A549 (cell line): Measurements from ENCODE around the gene CAMKMT. TPM values are rescaled to one million over a fixed set of nuclear protein-coding genes. Genes with fewer than 3 reads are reported as not detected.

ENCODE experiments used
- ATAC-seq, 2 experiments: fragments of 200-7000 bp in 1 of 2; fragments of >200 bp in 1 of 2; cut with Nextera tagmentation in 1 of 2; cut with Tn5 transposase in 1 of 2; 3 replicates each; pipeline versions ENCODE4 v1.8.0 to v1.9.1; 2018 to 2020; ENCODE audit warnings: mild to moderate bottlenecking in 1 of 2, moderate library complexity in 1 of 2
- CTCF ChIA-PET: fragments of 300-600 bp; sonication (Branson Sonifier 250); formaldehyde crosslinking; extraction: SDS; loops from one replicate; lab custom pipeline; 2021; ENCODE audit warnings: antibody characterized with exemption, inconsistent platforms; lab: Yijun Ruan, JAX
- POLR2A ChIA-PET: fragments of 350-600 bp; formaldehyde crosslinking; extraction: SDS; loops from one replicate; lab custom pipeline; 2021; ENCODE audit warnings: antibody characterized with exemption, inconsistent platforms; lab: Yijun Ruan, JAX
- DNase-seq, 2 experiments: peaks; one replicate each; pipeline versions ENCODE4 v3.0.0 to v3.0.0-alpha.2; 2011 to 2016; ENCODE audit warnings: low read depth in 1 of 2, low spot score in 1 of 2
- FAIRE-seq: peaks from 2 replicates; lab custom pipeline; 2011; peaks lifted over from hg19 to GRCh38; lab: Jason Lieb, UNC
- H3K27ac ChIP-seq, 2 experiments: fragments of >200 bp; sonication (Bioruptor Twin); formaldehyde crosslinking; 3 replicates each; pipeline ENCODE4 v1.5.1; 2016 to 2017
- H3K4me1 ChIP-seq: fragments of >200 bp; sonication (Bioruptor Twin); formaldehyde crosslinking; 3 replicates; pipeline ENCODE4 v1.6.1; 2016
- H3K4me2 ChIP-seq: fragments of >200 bp; sonication (Bioruptor Twin); formaldehyde crosslinking; 3 replicates; pipeline ENCODE4 v1.6.1; 2016
- H3K4me3 ChIP-seq: fragments of >200 bp; sonication (Bioruptor Twin); formaldehyde crosslinking; 3 replicates; pipeline ENCODE4 v1.5.1; 2016
- H3K9me3 ChIP-seq: fragments of >200 bp; sonication (Bioruptor Twin); formaldehyde crosslinking; 3 replicates; pipeline ENCODE4 v1.6.1; 2016
- CEBPB ChIP-seq, 2 experiments: fragments of >200 bp in 1 of 2; sonication (Bioruptor Twin) in 1 of 2; formaldehyde crosslinking in 1 of 2; IDR thresholded peaks; 2 replicates each; pipeline ENCODE4 v1.6.1; 2012 to 2016
- E2F6 ChIP-seq: IDR thresholded peaks from 2 replicates; pipeline ENCODE4 v1.6.1; 2012; ENCODE audit warnings: low read depth, borderline replicate concordance
- EHMT2 ChIP-seq: fragments of 200-600 bp; sonication (generic); IDR thresholded peaks from 2 replicates; pipeline ENCODE4 v1.6.1; 2016; ENCODE audit warnings: antibody characterized with exemption, low read depth, mild to moderate bottlenecking, moderate library complexity
- EP300 ChIP-seq, 2 experiments: fragments of >200 bp; sonication (Bioruptor Twin); formaldehyde crosslinking; IDR thresholded peaks; 2 replicates in 1 of 2; 3 replicates in 1 of 2; pipeline ENCODE4 v1.6.1; 2016 to 2017
- FOSL2 ChIP-seq, 2 experiments: fragments of 450-650 bp in 1 of 2; fragments of >200 bp in 1 of 2; sonication (Bioruptor Twin) in 1 of 2; formaldehyde crosslinking; IDR thresholded peaks; 2 replicates each; pipeline versions ENCODE4 v1.5.0 to v1.6.1; 2016 to 2020; ENCODE audit warnings: mild to moderate bottlenecking in 1 of 2, moderate library complexity in 1 of 2
- HMGXB4 ChIP-seq: fragments of 250-450 bp; sonication (Bioruptor Pico); IDR thresholded peaks from 2 replicates; pipeline ENCODE4 v1.5.0; 2021; ENCODE audit warnings: mild to moderate bottlenecking, moderate library complexity, borderline replicate concordance
- HOXA7 ChIP-seq: fragments of 250-450 bp; sonication (Bioruptor Pico); IDR thresholded peaks from 2 replicates; pipeline ENCODE4 v1.5.0; 2020; ENCODE audit warnings: mild to moderate bottlenecking, moderate library complexity
- HOXB13 ChIP-seq: fragments of 250-450 bp; sonication (Bioruptor Pico); IDR thresholded peaks from 2 replicates; pipeline ENCODE4 v1.5.0; 2020; ENCODE audit warnings: low read depth, mild to moderate bottlenecking, moderate library complexity
- JUN ChIP-seq, 2 experiments: fragments of >200 bp; sonication (Bioruptor Twin); formaldehyde crosslinking; IDR thresholded peaks; 2 replicates in 1 of 2; 3 replicates in 1 of 2; pipeline ENCODE4 v1.6.1; 2016 to 2017
- JUNB ChIP-seq: fragments of >200 bp; sonication (Bioruptor Twin); formaldehyde crosslinking; IDR thresholded peaks from 2 replicates; pipeline ENCODE4 v1.6.1; 2016
- KDM1A ChIP-seq: fragments of 200-600 bp; sonication (generic); IDR thresholded peaks from 2 replicates; pipeline ENCODE4 v1.6.1; 2016; ENCODE audit warnings: low read depth, mild to moderate bottlenecking
- MAFK ChIP-seq: fragments of 450-650 bp; IDR thresholded peaks from 2 replicates; pipeline ENCODE4 v1.6.1; 2014; ENCODE audit not compliant: partially characterized antibody
- NPAS2 ChIP-seq: fragments of 250-450 bp; sonication (Bioruptor Pico); IDR thresholded peaks from 2 replicates; pipeline ENCODE4 v1.8.0; 2022; ENCODE audit warnings: mild to moderate bottlenecking, moderate library complexity, borderline replicate concordance
- PHF8 ChIP-seq: fragments of 200-600 bp; sonication (generic); IDR thresholded peaks from 2 replicates; pipeline ENCODE4 v1.6.1; 2016; ENCODE audit warnings: low read depth, mild to moderate bottlenecking, antibody characterized with exemption, moderate library complexity, borderline replicate concordance
- POLR2A ChIP-seq: IDR thresholded peaks from 2 replicates; pipeline ENCODE4 v1.6.1; 2012; ENCODE audit warnings: mild to moderate bottlenecking, low read length
- SMC3 ChIP-seq: fragments of >200 bp; sonication (Bioruptor Twin); formaldehyde crosslinking; IDR thresholded peaks from 3 replicates; pipeline ENCODE4 v1.6.1; 2018; ENCODE audit warnings: inconsistent platforms
- ZSCAN20 ChIP-seq: fragments of 250-450 bp; sonication (Bioruptor Pico); IDR thresholded peaks from 2 replicates; pipeline ENCODE4 v1.8.0; 2022; ENCODE audit warnings: mild to moderate bottlenecking, moderate library complexity
- WGBS: methylation state at CpG from one replicate; pipeline ENCODE4 v1.1.6; 2017; ENCODE audit errors: missing lambda C conversion rate; 5-methylcytosine and 5-hydroxymethylcytosine counted together
- polyA plus RNA-seq, 4 experiments: library from polyadenylated mRNA; depleted of rRNA in 3 of 4; stranded (reverse); fragments of >200 nt; fragmentation: RNase III in 1 of 4; extraction: RNeasy Plus Mini Kit Qiagen cat#74134 plus additional on column Dnase treatment in 1 of 4; gene quantifications; 2 replicates in 3 of 4; 3 replicates in 1 of 4; pipeline ENCODE4 v1.2.3, GENCODE V29; 2011 to 2017
- TF ChIP-seq, protein P1 (sequence below): fragments of >200 bp; sonication (Bioruptor Twin); formaldehyde crosslinking; IDR thresholded peaks from 2 replicates; pipeline ENCODE4 v1.6.1; 2016
- TF ChIP-seq, protein P2 (sequence below): fragments of 200-600 bp; sonication (generic); IDR thresholded peaks from 2 replicates; pipeline ENCODE4 v1.6.1; 2016; ENCODE audit warnings: antibody characterized with exemption, mild to moderate bottlenecking, moderate library complexity
- TF ChIP-seq, protein P3 (sequence below): fragments of >200 bp; sonication (Bioruptor Twin); formaldehyde crosslinking; IDR thresholded peaks from 3 replicates; pipeline ENCODE4 v1.5.1; 2016

CAMKMT gene
- polyA plus RNA-seq, 2 of the 4 experiments (the other 2 are of a cell fraction), result 6.5 to 15.7 TPM

DNA sequence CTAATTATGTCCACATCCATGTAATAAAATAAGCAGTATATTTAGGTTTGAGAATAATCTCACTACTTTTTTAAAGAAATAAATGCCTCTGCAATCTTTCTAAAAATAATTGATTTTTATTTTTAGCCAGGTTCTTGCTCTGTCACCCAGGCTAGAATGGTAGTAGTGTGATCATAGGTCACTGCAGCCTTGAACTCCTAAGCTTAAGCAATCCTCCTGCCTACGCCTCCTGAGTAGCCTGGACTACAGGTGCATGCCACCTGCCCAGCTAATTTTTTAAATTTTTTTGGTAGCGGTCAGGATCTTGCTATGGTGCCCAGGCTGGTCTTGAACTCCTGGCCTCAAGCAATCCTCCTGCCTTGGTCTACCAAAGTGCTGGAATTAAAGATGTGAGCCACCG, 133.3 kb downstream of the CAMKMT start:
- DNase-seq (no peak), FAIRE-seq (no peak), ATAC-seq (no peak)
- Histone ChIP-seq H3K4me1 (no peaks in the 10 kb centered on the region), H3K9me3 (no peaks in the 10 kb centered on the region), H3K27ac (no peak overlapping the region), H3K4me2 (no peak overlapping the region), H3K4me3 (no peak overlapping the region)
- WGBS, result 91% methylated on average over 3 of the region's 3 CpGs
- TF ChIP-seq E2F6 (no peak), PHF8 (no peak), SMC3 (no peak), MAFK (no peak), NPAS2 (CRISPR knock-in tag) (no peak), ZSCAN20 (CRISPR knock-in tag) (no peak)
- ChIA-PET CTCF (interaction anchor here (1.1 to 9.2 kb wide), 4 partner anchors 15 to 460 kb away, joined by 3 to 57 read pairs (median 3); no protein-coding TSS in a partner anchor), POLR2A (no interaction called here)

DNA sequence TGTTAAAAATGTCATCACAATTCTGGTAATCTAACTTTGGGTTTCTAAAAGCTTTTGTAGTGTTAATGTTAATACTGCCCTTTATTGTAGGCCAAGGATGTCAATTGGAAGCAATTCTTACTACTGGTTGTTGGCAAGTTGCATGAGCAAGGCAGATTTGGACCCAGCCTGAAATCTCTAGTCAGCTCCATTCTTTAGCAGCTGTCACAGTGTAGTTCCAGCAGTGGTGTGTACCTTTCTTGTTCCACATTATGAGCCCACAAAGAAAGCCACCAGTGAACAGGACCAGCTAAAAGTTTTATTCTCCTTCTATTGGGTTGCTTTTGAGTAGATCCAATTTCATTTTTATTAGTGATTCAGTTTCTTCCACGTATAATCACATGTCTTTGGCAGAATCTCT, 133.8 kb downstream of the CAMKMT start:
- CTCF ChIA-PET, result interaction anchor here (0.7 to 9.2 kb wide), 4 partner anchors 16 to 451 kb away, joined by 3 to 57 read pairs (median 3); no protein-coding TSS in a partner anchor
- POLR2A ChIA-PET, result no interaction called here
- Histone ChIP-seq H3K4me2 (no peak overlapping the region), H3K9me3 (no peaks in the 10 kb centered on the region), H3K4me3 (no peak overlapping the region), H3K27ac (no peak overlapping the region), H3K4me1 (no peaks in the 10 kb centered on the region)
- DNase-seq (no peak), ATAC-seq (no peak), FAIRE-seq (no peak)
- TF ChIP-seq POLR2A (no peak), EHMT2 (no peak), KDM1A (no peak)
- 82% methylated on average over 1 of the region's 1 CpG for WGBS

DNA sequence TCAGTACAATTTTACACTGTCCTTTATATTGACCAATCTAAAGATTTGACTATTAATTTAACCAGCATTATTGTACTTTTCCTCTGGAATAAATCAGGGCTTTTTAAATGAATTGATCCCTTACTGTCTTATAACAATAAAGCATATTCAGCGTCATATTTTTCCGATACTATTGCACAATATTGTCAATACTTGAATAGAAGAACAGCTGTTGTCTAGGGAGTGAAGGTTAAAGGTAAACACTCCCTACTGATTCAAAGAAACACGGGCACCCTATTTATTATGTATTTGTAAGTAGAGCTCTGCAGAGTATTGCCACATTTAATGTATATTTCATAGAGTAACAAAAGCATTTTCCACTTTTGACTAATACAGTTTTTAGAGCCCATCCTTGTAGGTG, 134.4 kb downstream of the CAMKMT start:
- 84% methylated on average over 3 of the region's 3 CpGs for WGBS
- CTCF ChIA-PET, result interaction anchor here (0.7 to 9.2 kb wide), 3 partner anchors 17 to 179 kb away, joined by 3 to 57 read pairs (median 3); no protein-coding TSS in a partner anchor
- Histone ChIP-seq H3K4me2 (no peak overlapping the region), H3K4me1 (no peaks in the 10 kb centered on the region), H3K27ac (no peak overlapping the region), H3K9me3 (no peaks in the 10 kb centered on the region), H3K4me3 (no peak overlapping the region)
- no peak for ATAC-seq
- POLR2A ChIA-PET, result no interaction called here
- TF ChIP-seq, protein P1, sequence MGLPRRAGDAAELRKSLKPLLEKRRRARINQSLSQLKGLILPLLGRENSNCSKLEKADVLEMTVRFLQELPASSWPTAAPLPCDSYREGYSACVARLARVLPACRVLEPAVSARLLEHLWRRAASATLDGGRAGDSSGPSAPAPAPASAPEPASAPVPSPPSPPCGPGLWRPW, result no peak
- no peak for TF ChIP-seq HOXB13 (CRISPR knock-in tag)
- TF ChIP-seq HMGXB4 (CRISPR knock-in tag), result no peak
- TF ChIP-seq JUNB, result no peak
- peak; percentile 29 to 45; a peak in 2 of 4 replicates for TF ChIP-seq CEBPB (IDR thresholded peaks at IDR 0.05)
- no peak for TF ChIP-seq HOXA7 (CRISPR knock-in tag)
- TF ChIP-seq FOSL2 (IDR thresholded peaks at IDR 0.05), result no peak
- no peak for TF ChIP-seq FOSL2 (CRISPR knock-in tag; IDR thresholded peaks at IDR 0.05)
- TF ChIP-seq JUN (IDR thresholded peaks at IDR 0.05), result no peak
- peak; percentile 28 for FAIRE-seq
- no peak for DNase-seq

GRCh38 chr2:44498551-44498950, 136.8 kb downstream of the CAMKMT start:
- POLR2A ChIA-PET, result no interaction called here
- ATAC-seq, result no peak

More at GRCh38 chr2:44498551-44498950, 136.8 kb downstream of the CAMKMT start:
- no peak overlapping the region for H3K4me3 ChIP-seq
- no peaks in the 10 kb centered on the region for H3K4me1 ChIP-seq
- H3K4me2 ChIP-seq, result no peak overlapping the region
- no peaks in the 10 kb centered on the region for H3K9me3 ChIP-seq
- no peak overlapping the region for H3K27ac ChIP-seq
- CTCF ChIA-PET, result interaction anchor here (0.8 to 6.7 kb wide), 2 partner anchors 18 to 19 kb away, joined by 4 to 34 read pairs; no protein-coding TSS in a partner anchor
- no peak for FAIRE-seq
- TF ChIP-seq, protein P2, sequence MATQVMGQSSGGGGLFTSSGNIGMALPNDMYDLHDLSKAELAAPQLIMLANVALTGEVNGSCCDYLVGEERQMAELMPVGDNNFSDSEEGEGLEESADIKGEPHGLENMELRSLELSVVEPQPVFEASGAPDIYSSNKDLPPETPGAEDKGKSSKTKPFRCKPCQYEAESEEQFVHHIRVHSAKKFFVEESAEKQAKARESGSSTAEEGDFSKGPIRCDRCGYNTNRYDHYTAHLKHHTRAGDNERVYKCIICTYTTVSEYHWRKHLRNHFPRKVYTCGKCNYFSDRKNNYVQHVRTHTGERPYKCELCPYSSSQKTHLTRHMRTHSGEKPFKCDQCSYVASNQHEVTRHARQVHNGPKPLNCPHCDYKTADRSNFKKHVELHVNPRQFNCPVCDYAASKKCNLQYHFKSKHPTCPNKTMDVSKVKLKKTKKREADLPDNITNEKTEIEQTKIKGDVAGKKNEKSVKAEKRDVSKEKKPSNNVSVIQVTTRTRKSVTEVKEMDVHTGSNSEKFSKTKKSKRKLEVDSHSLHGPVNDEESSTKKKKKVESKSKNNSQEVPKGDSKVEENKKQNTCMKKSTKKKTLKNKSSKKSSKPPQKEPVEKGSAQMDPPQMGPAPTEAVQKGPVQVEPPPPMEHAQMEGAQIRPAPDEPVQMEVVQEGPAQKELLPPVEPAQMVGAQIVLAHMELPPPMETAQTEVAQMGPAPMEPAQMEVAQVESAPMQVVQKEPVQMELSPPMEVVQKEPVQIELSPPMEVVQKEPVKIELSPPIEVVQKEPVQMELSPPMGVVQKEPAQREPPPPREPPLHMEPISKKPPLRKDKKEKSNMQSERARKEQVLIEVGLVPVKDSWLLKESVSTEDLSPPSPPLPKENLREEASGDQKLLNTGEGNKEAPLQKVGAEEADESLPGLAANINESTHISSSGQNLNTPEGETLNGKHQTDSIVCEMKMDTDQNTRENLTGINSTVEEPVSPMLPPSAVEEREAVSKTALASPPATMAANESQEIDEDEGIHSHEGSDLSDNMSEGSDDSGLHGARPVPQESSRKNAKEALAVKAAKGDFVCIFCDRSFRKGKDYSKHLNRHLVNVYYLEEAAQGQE, result no peak
- TF ChIP-seq, protein P3, sequence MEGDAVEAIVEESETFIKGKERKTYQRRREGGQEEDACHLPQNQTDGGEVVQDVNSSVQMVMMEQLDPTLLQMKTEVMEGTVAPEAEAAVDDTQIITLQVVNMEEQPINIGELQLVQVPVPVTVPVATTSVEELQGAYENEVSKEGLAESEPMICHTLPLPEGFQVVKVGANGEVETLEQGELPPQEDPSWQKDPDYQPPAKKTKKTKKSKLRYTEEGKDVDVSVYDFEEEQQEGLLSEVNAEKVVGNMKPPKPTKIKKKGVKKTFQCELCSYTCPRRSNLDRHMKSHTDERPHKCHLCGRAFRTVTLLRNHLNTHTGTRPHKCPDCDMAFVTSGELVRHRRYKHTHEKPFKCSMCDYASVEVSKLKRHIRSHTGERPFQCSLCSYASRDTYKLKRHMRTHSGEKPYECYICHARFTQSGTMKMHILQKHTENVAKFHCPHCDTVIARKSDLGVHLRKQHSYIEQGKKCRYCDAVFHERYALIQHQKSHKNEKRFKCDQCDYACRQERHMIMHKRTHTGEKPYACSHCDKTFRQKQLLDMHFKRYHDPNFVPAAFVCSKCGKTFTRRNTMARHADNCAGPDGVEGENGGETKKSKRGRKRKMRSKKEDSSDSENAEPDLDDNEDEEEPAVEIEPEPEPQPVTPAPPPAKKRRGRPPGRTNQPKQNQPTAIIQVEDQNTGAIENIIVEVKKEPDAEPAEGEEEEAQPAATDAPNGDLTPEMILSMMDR, result no peak
- TF ChIP-seq EP300 (IDR thresholded peaks at IDR 0.05), result no peak
- TF ChIP-seq, all 56 proteins: peak for 0
- WGBS, result 71% methylated on average over 2 of the region's 2 CpGs
- no peak for DNase-seq
